Loucy (cell line): ENCODE data around the gene C17orf107.

Experiments used
- H2AFZ ChIP-seq: fragments of 200-600 bp; sonication (generic); 2 replicates; pipeline ENCODE4 v1.6.0; 2016; ENCODE audit warnings: antibody characterized with exemption, mild to moderate bottlenecking, low read length, moderate library complexity
- H3F3A ChIP-seq: fragments of 200-600 bp; 2 replicates; pipeline ENCODE4 v1.6.0; 2016; ENCODE audit warnings: antibody characterized with exemption, low read depth, mild to moderate bottlenecking
- H3K27me3 ChIP-seq: fragments of 200-600 bp; sonication (generic); 2 replicates; pipeline ENCODE4 v1.6.1; 2014; ENCODE audit warnings: low read length, mild to moderate bottlenecking; ENCODE audit not compliant: insufficient read depth, poor library complexity, severe bottlenecking
- H3K36me3 ChIP-seq: fragments of 200-600 bp; sonication (generic); 2 replicates; pipeline ENCODE4 v1.6.1; 2016; ENCODE audit warnings: low read length; ENCODE audit not compliant: insufficient read depth
- H3K4me1 ChIP-seq: fragments of 200-600 bp; sonication (generic); 2 replicates; pipeline ENCODE4 v1.5.1; 2014; ENCODE audit warnings: low read length, mild to moderate bottlenecking; ENCODE audit not compliant: insufficient read depth, poor library complexity, severe bottlenecking
- H3K4me2 ChIP-seq: fragments of 200-600 bp; sonication (generic); 2 replicates; pipeline ENCODE4 v1.6.0; 2014; ENCODE audit warnings: antibody characterized with exemption, low read length, low read depth, mild to moderate bottlenecking; ENCODE audit not compliant: poor library complexity, severe bottlenecking
- H3K4me3 ChIP-seq: fragments of 200-600 bp; sonication (generic); 2 replicates; pipeline ENCODE4 v1.5.1; 2014; ENCODE audit warnings: low read length, mild to moderate bottlenecking, mixed read lengths; ENCODE audit not compliant: poor library complexity, severe bottlenecking
- H3K79me2 ChIP-seq: fragments of 200-600 bp; sonication (generic); 2 replicates; pipeline ENCODE4 v1.6.1; 2014; ENCODE audit warnings: low read length; ENCODE audit not compliant: insufficient read depth
- H3K9ac ChIP-seq: fragments of 200-600 bp; sonication (generic); 2 replicates; pipeline ENCODE4 v1.6.0; 2014; ENCODE audit warnings: mild to moderate bottlenecking, low read depth, low read length, moderate library complexity; ENCODE audit not compliant: poor library complexity, severe bottlenecking
- H3K9me2 ChIP-seq: fragments of 200-600 bp; sonication (generic); replicated peaks from 2 replicates; pipeline ENCODE4 v1.6.1; 2016; ENCODE audit warnings: low read depth, low read length, mixed read lengths
- H3K9me3 ChIP-seq: fragments of 200-600 bp; sonication (generic); 2 replicates; pipeline ENCODE4 v1.6.1; 2014; ENCODE audit warnings: mild to moderate bottlenecking, antibody characterized with exemption, low read length, low read depth; ENCODE audit not compliant: insufficient read depth
- H4K20me1 ChIP-seq: fragments of 200-600 bp; sonication (generic); 2 replicates; pipeline ENCODE4 v1.6.0; 2014; ENCODE audit warnings: antibody characterized with exemption, low read length, mild to moderate bottlenecking; ENCODE audit not compliant: insufficient read depth, poor library complexity, severe bottlenecking
- CTCF ChIP-seq: fragments of 200-600 bp; sonication (generic); conservative IDR thresholded peaks from 2 replicates; pipeline ENCODE4 v1.5.1; 2014; ENCODE audit warnings: mild to moderate bottlenecking, antibody characterized with exemption, low read length
- EZH2phosphoT487 ChIP-seq: fragments of 200-600 bp; IDR thresholded peaks from 2 replicates; pipeline ENCODE4 v1.6.1; 2018; ENCODE audit warnings: antibody characterized with exemption, mild to moderate bottlenecking, moderate library complexity, borderline replicate concordance

Gene C17orf107

GRCh38 chr17:4860651-4861050, 38.7 kb upstream of the C17orf107 start:
- H3K9me3 ChIP-seq = no peaks in the 10 kb centered on the region
- peaks cover 3% of the 10 kb centered on the region; the same call in 1 of the 2 replicates for H3K36me3 ChIP-seq
- H2AFZ ChIP-seq = no peak overlapping the region
- no peaks in the 10 kb centered on the region for H3F3A ChIP-seq
- H3K4me2 ChIP-seq = no peak overlapping the region
- no peaks in the 10 kb centered on the region for H3K79me2 ChIP-seq
- H4K20me1 ChIP-seq = peaks cover 6% of the 10 kb centered on the region
- H3K9ac ChIP-seq = no peak overlapping the region
- H3K9me2 ChIP-seq = no peaks in the 10 kb centered on the region
- no peak overlapping the region for H3K4me3 ChIP-seq
- no peaks in the 10 kb centered on the region for H3K27me3 ChIP-seq
- TF ChIP-seq EZH2phosphoT487 (no peak), CTCF (no peak)
- peaks cover 5% of the 10 kb centered on the region for H3K4me1 ChIP-seq

DNA sequence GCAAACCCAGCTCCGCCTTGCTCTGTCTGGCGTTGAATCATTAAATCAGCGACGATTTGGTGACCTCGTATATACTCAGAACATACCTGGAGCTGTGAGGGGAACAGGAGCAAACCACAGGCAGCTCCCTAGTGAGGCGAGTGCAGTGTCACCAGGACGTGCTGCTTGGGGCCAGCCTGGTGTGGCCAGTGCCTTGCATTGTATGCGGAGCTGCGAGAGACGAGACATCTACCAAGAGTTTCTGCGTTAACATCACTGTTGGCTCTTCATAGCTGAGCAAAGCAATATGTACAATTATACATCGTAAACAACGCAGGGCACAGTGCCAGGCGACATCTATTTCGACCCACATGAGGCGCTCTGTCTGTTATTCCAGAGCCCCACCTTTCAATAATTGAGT, 38.3 kb upstream of the C17orf107 start:
- Histone ChIP-seq H3K4me3 (no peak overlapping the region), H2AFZ (no peak overlapping the region), H3K4me2 (no peak overlapping the region), H3F3A (no peaks in the 10 kb centered on the region), H3K4me1 (peaks cover 5% of the 10 kb centered on the region), H3K79me2 (no peaks in the 10 kb centered on the region), H3K36me3 (peaks cover 3% of the 10 kb centered on the region; the same call in 1 of the 2 replicates), H3K9me2 (no peaks in the 10 kb centered on the region), H4K20me1 (peaks cover 6% of the 10 kb centered on the region), H3K27me3 (no peaks in the 10 kb centered on the region), H3K9ac (no peak overlapping the region), H3K9me3 (no peaks in the 10 kb centered on the region)
- TF ChIP-seq EZH2phosphoT487 (no peak), CTCF (no peak)

DNA sequence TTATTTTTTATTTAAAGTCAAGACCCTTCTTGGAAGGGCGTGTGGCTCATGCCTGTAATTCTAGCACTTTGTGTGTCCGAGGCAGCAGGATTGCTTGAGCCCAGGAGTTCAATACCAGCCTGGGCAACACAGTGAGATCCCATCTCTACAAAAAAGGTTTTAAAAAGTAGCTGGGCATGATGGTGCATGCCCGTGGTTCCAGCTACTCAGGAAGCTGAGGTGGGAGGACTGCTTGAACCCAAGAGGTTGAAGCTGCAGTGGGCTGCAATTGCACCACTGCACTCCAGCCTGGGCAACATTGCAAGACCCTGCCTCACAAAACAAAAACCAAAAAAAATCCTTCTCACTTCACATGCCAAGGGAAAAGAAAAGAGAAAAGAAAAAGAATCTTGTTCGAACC, 36.6 kb upstream of the C17orf107 start:
- Histone ChIP-seq H2AFZ (no peak overlapping the region), H3K9ac (no peak overlapping the region), H3K36me3 (peaks cover 3% of the 10 kb centered on the region; the same call in 1 of the 2 replicates), H3K27me3 (no peaks in the 10 kb centered on the region), H3K9me3 (no peaks in the 10 kb centered on the region), H3F3A (no peaks in the 10 kb centered on the region), H3K4me2 (no peak overlapping the region), H3K4me1 (peaks cover 4% of the 10 kb centered on the region), H3K79me2 (no peaks in the 10 kb centered on the region), H4K20me1 (peaks cover 5% of the 10 kb centered on the region), H3K9me2 (no peaks in the 10 kb centered on the region), H3K4me3 (no peak overlapping the region)
- TF ChIP-seq EZH2phosphoT487 (no peak), CTCF (no peak)
